Activated naive CD8-positive, alpha-beta T cell treated with anti-CD3 and anti-CD28 coated beads, Interleukin-2, amount 50 U/mL, for 24 hours (primary cell): Measurements from ENCODE around the gene RAD51B.
"Not testable (repeated sequence)": the region's sequence is repeated elsewhere in the genome, so short reads cannot be mapped to it uniquely, and the experiment has no call there.

Source experiments
- ATAC-seq: fragments of 150-1000 bp; cut with Tn5 transposase; one replicate; pipeline ENCODE4 v1.10.0; 2021
- DNase-seq: peaks from one replicate; pipeline ENCODE4 v3.0.0; 2021
- H3K27ac Mint-ChIP-seq: one replicate; pipeline ENCODE4 v1.8.0; 2021; ENCODE audit warnings: mild to moderate bottlenecking, mixed read lengths
- H3K27me3 Mint-ChIP-seq: one replicate; pipeline ENCODE4 v1.8.0; 2021; ENCODE audit warnings: mixed read lengths
- H3K36me3 Mint-ChIP-seq: one replicate; pipeline ENCODE4 v1.8.0; 2021; ENCODE audit warnings: low read depth, mixed read lengths
- H3K4me1 Mint-ChIP-seq: one replicate; pipeline ENCODE4 v1.8.0; 2021; ENCODE audit warnings: mixed read lengths
- H3K4me3 Mint-ChIP-seq: one replicate; pipeline ENCODE4 v1.8.0; 2021; ENCODE audit warnings: mild to moderate bottlenecking, moderate library complexity, mixed read lengths
- H3K9me3 Mint-ChIP-seq: one replicate; pipeline ENCODE4 v1.8.0; 2021; ENCODE audit warnings: mixed read lengths

Gene RAD51B

GRCh38 chr14:68418174-68419118 is 598.9 kb downstream of the RAD51B start:
- no peak for DNase-seq
- Mint-ChIP-seq H3K27ac (no peak overlapping the region), H3K9me3 (no peaks in the 10 kb centered on the region), H3K4me3 (no peak overlapping the region), H3K36me3 (no peaks in the 10 kb centered on the region), H3K27me3 (no peaks in the 10 kb centered on the region), H3K4me1 (peaks cover 17% of the 10 kb centered on the region)
- no peak for ATAC-seq

GRCh38 chr14:68420350-68420749 is 600.8 kb downstream of the RAD51B start:
- Mint-ChIP-seq H3K36me3 (no peaks in the 10 kb centered on the region), H3K27me3 (no peaks in the 10 kb centered on the region), H3K27ac (no peak overlapping the region), H3K4me3 (no peak overlapping the region), H3K9me3 (no peaks in the 10 kb centered on the region), H3K4me1 (peaks cover 19% of the 10 kb centered on the region)
- ATAC-seq (no peak), DNase-seq (no peak)

DNA sequence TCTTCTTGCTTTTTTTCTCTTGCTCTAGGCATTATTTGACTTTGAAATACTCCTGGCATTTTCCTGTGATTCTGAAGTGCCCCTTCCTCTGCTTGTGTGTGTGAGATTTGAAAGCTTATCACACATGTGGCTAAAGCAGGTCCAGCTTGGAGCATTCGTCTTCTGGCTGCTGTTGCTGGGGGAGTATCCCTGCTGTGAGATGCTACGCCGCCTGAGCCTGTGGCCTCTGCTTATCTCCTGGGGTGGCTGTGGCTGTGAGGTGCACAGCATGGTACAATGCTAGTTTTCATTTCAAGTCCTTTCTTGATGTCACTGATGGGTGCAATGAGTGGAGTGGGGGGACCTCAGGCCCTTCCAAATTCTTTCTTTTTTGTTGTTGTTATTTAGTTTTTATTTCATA is 601.5 kb downstream of the RAD51B start:
- ATAC-seq (no peak), DNase-seq (no peak)
- Mint-ChIP-seq H3K4me1 (peaks cover 19% of the 10 kb centered on the region), H3K36me3 (no peaks in the 10 kb centered on the region), H3K27ac (no peak overlapping the region), H3K27me3 (no peaks in the 10 kb centered on the region), H3K4me3 (no peak overlapping the region), H3K9me3 (no peaks in the 10 kb centered on the region)

- H3K27me3 Mint-ChIP-seq: no peaks in the 10 kb centered on the region
- no peak overlapping the region for H3K27ac Mint-ChIP-seq
- no peaks in the 10 kb centered on the region for H3K36me3 Mint-ChIP-seq
- no peak for DNase-seq
- ATAC-seq: no peak
- peaks cover 5% of the 10 kb centered on the region for H3K9me3 Mint-ChIP-seq
- no peak overlapping the region for H3K4me3 Mint-ChIP-seq
- peaks cover 16% of the 10 kb centered on the region for H3K4me1 Mint-ChIP-seq
Observed at GRCh38 chr14:68423686-68424085, 604.1 kb downstream of the RAD51B start.

DNA sequence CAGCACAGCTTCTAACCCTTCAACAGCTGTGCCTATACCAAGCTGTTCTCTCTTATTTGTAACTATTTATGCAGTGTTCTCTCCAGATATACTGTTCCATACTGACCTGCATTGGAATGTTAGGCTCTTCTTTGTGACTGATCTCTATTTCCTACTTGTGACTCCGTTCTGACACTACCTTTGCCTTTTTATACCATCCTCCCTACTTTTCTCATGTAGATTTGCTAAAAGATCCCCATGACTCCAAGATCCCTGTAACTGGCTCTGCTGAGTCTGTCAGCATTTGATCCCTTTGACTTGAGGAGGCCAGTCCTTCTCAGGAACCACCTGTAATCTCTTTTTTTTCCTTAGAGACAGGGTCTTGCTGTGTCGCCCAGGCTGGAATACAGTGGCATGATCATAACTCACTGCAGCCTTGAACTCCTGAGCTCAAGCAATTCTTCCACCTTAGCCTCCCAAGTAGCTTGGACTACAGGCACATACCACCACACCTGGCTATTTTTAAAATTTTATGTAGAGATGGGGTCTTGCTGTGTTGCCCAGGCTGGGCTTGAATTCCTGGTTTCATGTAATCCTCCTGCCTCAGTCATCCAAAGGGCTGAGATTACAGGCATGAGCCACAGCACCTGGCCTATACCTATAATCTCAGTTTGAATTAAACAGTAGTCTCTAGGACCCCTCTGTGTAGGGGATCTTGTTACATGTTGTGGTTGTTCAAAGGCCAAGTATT is 605.0 kb downstream of the RAD51B start:
- Mint-ChIP-seq H3K36me3 (no peaks in the 10 kb centered on the region), H3K4me3 (no peak overlapping the region), H3K9me3 (peaks cover 9% of the 10 kb centered on the region), H3K4me1 (peaks cover 8% of the 10 kb centered on the region), H3K27ac (no peak overlapping the region), H3K27me3 (no peaks in the 10 kb centered on the region)
- no peak for ATAC-seq
- DNase-seq: no peak

DNA sequence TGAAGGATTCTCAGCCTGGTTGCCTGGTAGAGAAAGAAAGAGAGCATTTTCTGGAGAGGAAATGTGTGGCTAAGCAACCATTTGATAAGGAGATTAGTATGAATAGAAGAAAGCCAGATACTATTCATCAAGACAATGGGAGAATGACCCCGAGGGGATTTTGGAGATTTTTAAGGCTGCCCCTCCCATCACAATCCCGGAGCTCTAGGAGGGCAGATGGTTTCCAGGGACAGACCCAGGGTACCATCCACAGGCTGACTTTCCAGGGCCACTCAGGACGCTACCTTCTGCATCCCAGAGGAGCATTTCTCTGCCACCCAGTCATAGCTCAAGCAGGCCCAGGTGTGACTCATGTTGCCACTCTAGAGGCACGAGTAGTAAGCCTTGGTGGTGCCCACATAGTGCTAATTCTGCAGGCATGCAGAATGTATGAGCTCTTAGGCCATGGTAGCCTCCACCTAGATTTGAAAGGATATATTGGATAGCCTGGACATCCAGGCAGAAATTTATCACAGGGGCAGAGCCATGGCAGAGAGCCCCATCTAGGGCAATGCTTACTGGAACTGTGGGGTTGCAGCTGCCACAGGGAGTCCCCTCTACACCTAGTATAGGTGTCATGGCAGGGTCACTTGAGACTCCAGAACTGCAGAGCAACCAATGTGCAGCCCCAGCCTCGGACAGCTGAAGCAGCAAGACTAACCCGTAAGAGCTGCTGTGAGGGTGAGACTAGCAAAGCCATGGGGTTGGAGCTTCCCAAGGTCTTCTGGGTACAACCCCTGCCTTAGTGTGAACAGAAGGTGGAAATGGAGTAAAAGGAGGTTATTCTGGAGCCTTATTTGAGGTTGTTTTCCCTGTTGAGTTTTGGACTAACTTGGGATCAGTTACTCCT is 607.3 kb downstream of the RAD51B start:
- Mint-ChIP-seq H3K4me3 (no peak overlapping the region), H3K4me1 (peaks cover 3% of the 10 kb centered on the region), H3K27ac (no peak overlapping the region), H3K36me3 (no peaks in the 10 kb centered on the region), H3K9me3 (peaks cover 10% of the 10 kb centered on the region), H3K27me3 (no peaks in the 10 kb centered on the region)
- DNase-seq: no peak
- ATAC-seq: no peak

GRCh38 chr14:68427550-68427890 is 607.9 kb downstream of the RAD51B start:
- no peaks in the 10 kb centered on the region for H3K27me3 Mint-ChIP-seq
- no peak for DNase-seq
- no peak overlapping the region for H3K4me3 Mint-ChIP-seq
- peaks cover 3% of the 10 kb centered on the region for H3K4me1 Mint-ChIP-seq
- no peak overlapping the region for H3K27ac Mint-ChIP-seq
- peaks cover 10% of the 10 kb centered on the region for H3K9me3 Mint-ChIP-seq
- no peaks in the 10 kb centered on the region for H3K36me3 Mint-ChIP-seq
- no peak for ATAC-seq

DNA sequence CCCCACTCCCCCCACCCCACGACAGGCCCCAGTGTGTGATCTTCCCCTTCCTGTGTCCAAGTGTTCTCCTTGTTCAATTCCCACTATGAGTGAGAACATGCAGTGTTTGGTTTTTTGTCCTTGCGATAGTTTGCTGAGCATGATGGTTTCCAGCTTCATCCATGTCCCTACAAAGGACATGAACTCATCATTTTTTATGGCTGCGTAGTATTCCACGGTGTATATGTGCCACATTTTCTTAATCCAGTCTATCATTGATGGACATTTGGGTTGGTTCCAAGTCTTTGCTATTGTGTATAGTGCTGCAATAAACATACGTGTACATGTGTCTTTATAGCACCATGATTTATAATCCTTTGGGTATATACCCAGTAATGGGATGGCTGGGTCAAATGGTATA is 609.3 kb downstream of the RAD51B start:
- H3K9me3 Mint-ChIP-seq: peaks cover 10% of the 10 kb centered on the region
- not testable (repeated sequence) for H3K36me3 Mint-ChIP-seq, H3K27me3 Mint-ChIP-seq, H3K4me3 Mint-ChIP-seq, ATAC-seq, H3K4me1 Mint-ChIP-seq, DNase-seq, H3K27ac Mint-ChIP-seq

- not testable (repeated sequence) for H3K4me3 Mint-ChIP-seq, H3K27ac Mint-ChIP-seq, DNase-seq, ATAC-seq, H3K36me3 Mint-ChIP-seq, H3K27me3 Mint-ChIP-seq, H3K4me1 Mint-ChIP-seq
- peaks cover 15% of the 10 kb centered on the region for H3K9me3 Mint-ChIP-seq
Observed at GRCh38 chr14:68434173-68434572, 614.6 kb downstream of the RAD51B start.

DNA sequence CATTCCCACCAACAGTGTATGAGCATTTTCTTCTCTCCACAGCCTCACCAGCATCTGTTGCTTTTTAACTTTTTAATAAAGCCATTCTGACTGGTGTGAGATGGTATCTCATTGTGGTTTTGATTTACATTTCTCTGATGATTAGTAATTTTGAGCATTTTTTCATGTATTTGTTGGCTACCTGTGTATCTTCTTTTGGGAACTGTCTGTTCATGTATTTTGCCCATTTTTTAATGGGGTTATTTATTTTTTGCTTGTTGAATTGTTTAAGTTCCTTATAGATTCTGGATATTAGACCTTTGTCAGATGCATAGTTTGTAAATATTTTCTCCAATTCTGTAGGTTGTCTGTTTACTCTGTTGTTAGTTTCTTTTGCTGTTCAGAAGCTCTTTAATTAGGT is 616.1 kb downstream of the RAD51B start:
- ATAC-seq, H3K36me3 Mint-ChIP-seq, H3K9me3 Mint-ChIP-seq, H3K27me3 Mint-ChIP-seq, DNase-seq, H3K4me1 Mint-ChIP-seq, H3K4me3 Mint-ChIP-seq, H3K27ac Mint-ChIP-seq: not testable (repeated sequence)

GRCh38 chr14:68439676-68440075 is 620.1 kb downstream of the RAD51B start:
- ATAC-seq (no peak), DNase-seq (no peak)
- H3K27me3 Mint-ChIP-seq: no peaks in the 10 kb centered on the region
- H3K4me3 Mint-ChIP-seq: no peak overlapping the region
- no peak overlapping the region for H3K27ac Mint-ChIP-seq
- peaks cover 10% of the 10 kb centered on the region for H3K9me3 Mint-ChIP-seq
- H3K36me3 Mint-ChIP-seq: peaks cover 9% of the 10 kb centered on the region
- peaks cover 5% of the 10 kb centered on the region for H3K4me1 Mint-ChIP-seq

DNA sequence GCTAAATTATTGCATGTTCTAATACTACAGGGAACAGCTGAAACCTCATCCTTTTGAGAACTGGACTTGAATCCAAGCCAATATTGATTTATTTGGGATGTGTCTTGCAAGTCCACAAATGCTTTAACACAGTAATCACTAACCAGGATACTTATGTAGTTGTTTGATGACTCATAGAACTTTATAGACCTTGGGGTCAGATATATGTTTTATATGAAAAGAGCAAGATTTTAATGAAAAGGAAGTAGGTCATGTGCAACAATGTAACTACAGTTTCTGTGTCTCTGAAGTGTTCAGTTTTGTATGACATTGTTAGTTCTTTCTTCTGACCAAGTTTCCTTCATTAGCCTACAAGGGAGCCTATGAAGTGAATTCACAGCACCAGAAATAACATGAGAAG is 621.2 kb downstream of the RAD51B start:
- no peak overlapping the region for H3K27ac Mint-ChIP-seq
- H3K27me3 Mint-ChIP-seq: no peaks in the 10 kb centered on the region
- peaks cover 5% of the 10 kb centered on the region for H3K4me1 Mint-ChIP-seq
- DNase-seq (no peak), ATAC-seq (no peak)
- H3K4me3 Mint-ChIP-seq: no peak overlapping the region
- peaks cover 7% of the 10 kb centered on the region for H3K36me3 Mint-ChIP-seq
- H3K9me3 Mint-ChIP-seq: peaks cover 7% of the 10 kb centered on the region

GRCh38 chr14:68441542-68441941 is 622.0 kb downstream of the RAD51B start:
- Mint-ChIP-seq H3K9me3 (peaks cover 2% of the 10 kb centered on the region), H3K36me3 (peaks cover 2% of the 10 kb centered on the region), H3K4me1 (peaks cover 5% of the 10 kb centered on the region), H3K4me3 (no peak overlapping the region), H3K27me3 (no peaks in the 10 kb centered on the region), H3K27ac (no peak overlapping the region)
- DNase-seq: no peak
- ATAC-seq: no peak

DNA sequence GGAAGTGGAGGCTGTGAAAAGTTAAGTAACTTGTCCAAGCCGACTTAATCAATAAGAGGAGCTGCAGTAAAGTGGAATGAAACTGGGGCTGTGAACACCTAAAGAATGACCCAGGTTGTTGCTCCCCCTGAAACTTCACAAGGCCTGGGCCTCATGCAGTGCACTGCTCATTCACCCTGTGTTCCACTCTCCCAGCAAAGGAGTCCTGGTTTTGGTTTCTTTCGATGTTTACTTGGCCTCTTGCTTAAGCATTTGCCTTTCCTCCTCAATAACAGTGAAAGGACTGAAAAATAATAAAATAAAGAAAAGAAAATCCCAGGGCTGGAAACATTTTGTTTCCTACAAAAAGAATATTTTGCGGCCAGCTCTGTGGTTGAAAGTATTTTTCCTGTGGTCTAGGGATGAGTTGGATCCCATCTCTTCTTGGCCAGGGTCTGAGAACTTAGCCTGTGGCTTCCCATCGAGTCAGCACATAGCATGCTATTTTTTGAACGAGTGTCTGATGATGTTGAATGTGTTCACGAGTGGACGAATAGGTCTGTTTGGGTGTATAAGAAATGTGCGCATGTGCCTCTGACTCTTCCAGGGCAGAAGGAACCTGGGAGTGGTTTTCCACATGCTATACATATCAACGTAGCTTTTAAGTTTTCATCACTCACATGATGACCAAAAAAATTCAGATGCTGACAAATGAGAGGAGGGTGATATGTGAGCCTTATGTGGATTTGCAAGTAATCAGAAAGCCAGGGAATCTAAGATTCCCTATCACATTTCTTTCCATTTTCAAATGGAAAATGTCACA is 623.5 kb downstream of the RAD51B start:
- no peaks in the 10 kb centered on the region for H3K36me3 Mint-ChIP-seq
- H3K9me3 Mint-ChIP-seq: no peaks in the 10 kb centered on the region
- no peaks in the 10 kb centered on the region for H3K27me3 Mint-ChIP-seq
- H3K27ac Mint-ChIP-seq: no peak overlapping the region
- no peak for ATAC-seq
- DNase-seq: no peak
- H3K4me1 Mint-ChIP-seq: peaks cover 8% of the 10 kb centered on the region
- no peak overlapping the region for H3K4me3 Mint-ChIP-seq
